GM19397 (cell line): Measurements from ENCODE around the gene DOCK11.
A peak's percentile ranks its signal among the peaks of the same experiment; 100 is the strongest.

Experiments
- ATAC-seq: cut with Tn5 transposase; IDR thresholded peaks from one replicate; pipeline ENCODE4 v1.9.1; 2021; ENCODE audit warnings: mild to moderate bottlenecking, moderate library complexity; ENCODE audit not compliant: unreplicated experiment

The DOCK11 gene

DNA sequence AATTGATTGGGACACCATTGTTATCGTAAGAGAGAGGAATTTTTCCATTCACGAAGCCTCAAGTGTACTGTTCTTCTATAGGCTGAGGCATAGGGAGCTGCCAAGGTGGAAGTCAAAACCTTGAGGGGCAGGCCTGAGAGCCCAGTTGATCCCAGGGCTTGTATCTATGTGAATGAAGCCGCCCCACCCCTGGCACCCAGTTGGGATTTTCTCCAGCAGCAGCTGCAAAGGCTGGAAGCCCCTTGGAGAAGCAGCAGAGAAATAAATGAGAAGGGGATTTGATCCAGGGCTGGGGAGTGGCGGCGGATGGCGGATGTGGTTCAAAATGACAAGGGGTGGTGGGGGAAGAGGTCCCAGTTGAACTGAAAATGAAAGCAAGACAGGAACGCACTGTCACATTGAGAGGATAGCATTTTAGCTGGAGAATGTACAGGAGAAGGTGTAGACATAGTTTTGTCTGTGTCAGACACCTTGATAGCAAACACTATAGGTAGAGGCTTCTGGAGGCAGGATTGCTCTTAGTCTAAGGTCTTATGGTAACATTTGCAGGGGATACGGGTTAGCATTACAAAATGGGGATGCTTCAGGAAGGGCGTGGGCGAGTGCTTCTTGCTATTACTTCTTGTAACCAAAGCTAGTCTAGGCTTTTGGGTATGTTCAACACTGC is 32.6 kb downstream of the DOCK11 start:
- ATAC-seq, result peak; percentile 72

DNA sequence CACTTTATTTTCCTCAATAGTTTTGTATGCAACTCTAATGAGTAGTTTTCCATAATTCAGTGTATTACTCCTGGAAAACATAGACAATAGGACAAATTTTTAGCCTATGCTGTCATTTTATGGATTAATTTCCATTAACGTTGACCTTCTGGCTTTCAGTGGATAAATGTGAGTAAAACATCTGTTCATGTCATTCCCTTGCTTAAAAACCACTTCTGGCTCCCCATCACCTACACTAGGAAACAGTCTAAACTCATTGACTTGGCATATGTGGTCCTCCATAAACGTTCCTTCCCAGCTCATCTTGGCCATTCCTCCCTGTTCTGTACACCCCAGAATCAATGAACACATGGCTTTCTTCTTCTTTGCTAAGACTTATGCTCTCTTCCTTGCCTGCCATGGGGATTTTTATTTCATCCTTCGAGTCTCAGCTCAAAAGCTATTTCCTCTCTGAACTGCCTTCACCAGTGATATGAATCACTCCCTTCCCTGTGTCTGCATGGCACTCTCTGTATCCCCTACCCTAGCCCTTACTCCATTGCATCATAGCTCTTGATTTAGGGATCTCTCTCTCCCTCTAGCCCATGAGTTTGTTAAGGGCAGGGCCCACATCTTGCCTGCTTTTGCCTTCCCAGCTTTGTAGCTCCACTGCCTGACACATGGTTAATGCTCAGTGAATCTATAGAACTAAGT is 34.8 kb downstream of the DOCK11 start:
- no peak for ATAC-seq

DNA sequence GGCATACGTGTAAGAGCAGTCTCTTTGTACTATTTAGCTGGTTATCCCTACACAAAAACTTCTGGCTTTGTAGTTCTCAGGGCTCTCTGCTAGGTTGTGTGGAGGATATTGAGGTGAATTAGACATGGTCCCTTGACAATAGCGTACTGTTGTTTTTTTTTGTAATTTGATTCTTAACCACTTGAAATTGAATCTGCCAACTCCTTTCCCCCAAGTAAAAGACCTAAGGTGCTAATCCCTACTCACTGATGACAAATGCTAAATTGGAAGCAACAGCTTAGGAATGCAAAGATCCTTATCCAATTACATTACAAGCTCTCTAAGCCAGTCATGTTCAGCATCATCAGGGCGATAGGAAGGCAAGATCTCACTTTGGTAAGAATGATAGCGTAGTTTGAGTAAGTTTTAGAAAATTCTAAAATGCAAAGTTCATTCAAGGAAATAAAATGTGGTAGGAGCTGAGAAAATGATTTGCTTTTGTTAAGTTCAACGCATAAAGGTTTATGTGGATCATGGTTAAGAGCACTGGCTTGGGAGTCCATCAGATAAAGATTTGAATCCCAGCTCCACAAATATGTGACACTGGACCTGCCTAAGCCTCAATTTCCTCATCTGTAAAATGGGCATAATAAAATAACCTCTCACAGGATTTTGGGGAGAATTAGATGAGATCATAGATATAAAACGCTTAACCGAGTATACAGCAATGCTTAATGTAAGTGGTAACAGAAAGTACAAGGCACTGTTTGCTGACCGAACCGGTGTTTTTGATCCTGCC is 39.3 kb downstream of the DOCK11 start:
- ATAC-seq, result no peak

DNA sequence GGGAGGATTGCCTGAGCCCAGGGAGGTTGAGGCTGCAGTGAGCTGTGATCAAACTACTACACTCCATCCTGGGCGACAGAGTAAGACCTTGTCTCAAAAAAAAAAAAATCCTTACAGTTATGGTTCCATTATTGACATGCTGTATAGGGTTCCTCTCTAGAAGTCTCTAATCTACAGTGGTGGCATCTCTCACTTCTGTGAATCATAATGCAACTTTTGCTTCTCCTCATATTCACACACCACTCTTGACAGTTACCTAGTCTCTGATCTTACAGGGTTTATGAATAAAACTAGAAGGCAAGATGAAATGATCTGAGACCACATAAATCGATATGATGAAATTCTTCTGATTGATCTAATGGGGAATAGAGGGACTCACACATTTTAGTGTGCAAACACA is 40.6 kb downstream of the DOCK11 start:
- ATAC-seq, result peak; percentile 46

DNA sequence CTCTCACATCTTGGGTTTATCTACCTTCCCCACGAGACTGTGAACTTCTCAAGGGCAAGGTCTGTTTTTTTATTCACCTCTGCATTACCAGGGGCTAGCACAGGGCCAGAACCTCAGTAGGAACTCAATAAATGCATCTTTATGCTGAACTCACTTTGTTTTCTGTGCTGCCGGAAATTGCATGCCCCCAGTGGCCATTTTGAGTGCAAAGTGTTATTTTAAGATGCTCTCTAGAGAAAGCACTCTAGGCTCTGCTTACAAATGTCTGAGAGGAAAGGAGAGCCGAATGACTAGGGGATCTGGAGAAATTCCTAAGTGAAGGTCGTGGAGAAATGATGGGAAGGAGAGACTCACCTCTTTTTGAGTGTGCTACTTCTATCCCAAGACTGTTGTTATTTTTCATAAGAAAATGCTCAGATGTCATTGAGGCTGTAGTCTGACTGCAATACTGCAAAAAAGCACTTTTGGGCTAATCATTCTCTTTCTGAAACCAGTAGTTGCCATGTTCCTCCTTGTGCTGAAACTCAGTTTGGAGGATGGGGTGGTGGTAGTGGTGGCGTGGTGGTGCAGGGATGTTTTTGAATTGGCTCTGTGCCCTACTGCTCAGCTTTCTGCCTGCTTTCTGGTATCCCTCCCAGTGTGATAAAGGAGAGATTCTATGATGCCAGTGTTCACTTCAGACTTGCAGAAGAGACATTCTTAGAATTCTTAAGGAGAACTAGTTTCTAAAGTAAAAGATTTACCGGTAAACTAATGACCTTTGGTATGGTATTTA is 41.3 kb downstream of the DOCK11 start:
- peak; percentile 68 for ATAC-seq

DNA sequence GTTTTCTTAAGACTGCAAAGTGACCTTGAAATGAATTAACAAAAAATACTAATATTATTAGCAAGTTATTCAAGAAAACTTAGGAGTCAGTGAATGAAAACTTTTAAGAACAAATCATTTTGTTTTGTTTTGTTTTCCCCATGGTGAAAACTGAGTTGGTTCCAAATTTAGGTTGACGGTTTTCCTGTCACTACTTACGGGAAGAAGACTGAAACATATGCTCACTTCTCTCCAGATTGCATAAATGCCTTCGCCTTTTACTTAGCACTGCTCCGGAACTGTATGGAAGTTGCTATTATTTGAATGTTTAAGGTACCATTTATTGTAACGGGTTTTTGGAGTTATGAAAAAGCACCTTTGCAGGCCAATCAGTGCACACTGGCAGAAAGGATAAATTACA is 42.8 kb downstream of the DOCK11 start:
- no peak for ATAC-seq

DNA sequence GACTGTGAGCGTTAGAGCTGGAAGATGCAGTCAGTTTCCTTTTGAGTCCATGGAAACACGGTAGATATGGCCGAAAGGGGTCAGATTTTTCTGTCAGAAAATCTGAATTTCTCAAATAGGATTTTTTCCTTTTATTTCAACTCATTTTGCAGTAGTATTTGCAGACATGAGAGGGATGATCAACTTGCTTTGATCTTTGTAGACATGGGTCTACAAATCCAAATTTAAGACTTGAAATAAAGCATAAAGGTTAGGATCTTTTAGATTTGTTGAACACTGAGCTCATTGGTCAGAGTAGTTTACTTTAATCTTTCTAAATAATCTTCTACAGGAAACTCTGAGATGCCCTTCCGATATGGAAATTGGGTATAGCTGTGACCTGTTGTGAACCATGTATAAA is 44.7 kb downstream of the DOCK11 start:
- no peak for ATAC-seq

DNA sequence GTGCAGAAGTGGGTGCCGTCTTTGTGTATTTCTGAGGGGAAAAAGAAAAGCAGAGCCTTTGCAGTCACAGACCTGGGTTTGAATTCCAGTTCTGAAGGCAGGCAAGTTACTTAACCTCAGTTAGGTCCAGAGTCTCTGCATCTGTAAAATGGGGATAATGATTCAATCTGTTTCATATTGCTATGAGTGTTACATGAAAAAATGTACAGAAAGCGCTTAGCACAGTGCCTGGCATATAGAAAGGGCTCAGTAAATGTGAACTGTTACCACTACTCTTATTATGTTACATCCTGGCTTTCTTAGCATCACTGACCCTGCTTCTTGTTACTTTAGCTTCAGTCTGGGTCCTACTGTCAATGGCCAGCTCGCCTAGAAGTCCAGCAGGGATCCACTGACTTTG is 45.9 kb downstream of the DOCK11 start:
- no peak for ATAC-seq

DNA sequence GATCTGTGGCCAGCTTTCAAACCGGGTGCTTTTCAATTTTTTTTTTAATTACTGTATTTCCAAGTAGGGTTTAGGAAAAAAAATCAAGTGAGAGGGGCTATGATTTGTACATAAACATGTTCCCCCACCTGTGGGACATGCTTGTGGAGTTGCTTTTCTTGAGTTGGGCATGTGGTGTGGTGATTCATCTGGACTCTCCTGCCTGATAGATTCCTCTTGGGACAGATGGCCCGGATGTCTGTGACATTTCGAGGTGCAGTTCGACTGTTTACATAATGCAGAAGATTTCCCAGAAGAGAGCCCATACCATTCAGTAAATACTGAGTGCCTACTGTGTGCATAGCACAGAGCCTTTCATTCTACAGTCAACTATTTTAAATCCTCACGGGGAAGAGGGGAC is 49.9 kb downstream of the DOCK11 start:
- ATAC-seq, result no peak

DNA sequence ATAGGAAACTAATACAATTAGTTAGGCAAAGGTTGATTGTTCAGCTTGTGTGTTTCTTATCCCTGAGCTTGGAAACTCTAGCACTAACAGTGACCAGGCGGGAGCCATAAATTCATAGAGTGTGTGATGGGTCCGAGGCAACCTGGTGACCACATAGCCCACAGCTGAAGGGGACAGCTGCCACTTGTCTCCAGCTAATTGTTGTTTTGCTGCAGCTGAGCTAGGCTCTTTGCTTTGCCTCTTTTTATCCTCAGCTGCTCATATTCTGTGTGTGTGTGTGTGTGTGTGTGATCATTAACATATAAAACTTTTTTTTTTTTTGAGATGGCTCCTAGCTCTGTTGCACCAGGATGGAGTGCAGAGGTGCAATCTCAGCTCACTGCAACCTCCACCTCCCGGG is 53.2 kb downstream of the DOCK11 start:
- no peak for ATAC-seq

DNA sequence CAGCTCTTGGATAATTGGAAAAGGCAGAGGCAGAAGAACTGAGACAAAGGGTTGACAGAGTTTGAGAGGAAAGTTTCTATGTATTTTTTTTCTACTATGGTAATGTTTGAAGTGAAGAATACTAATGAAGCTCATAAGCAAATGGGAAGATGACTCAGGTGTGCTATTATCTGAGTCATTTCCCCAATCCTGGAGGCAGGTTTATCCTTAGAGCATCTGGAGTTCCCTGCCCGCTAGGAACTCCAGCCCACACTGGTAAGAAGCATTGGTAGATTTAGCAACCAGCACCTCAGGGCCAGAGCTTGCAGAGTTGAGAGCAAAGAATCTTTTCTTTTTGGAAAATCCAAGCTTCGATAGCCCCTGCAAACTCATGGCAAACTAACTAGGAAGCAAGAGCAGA is 55.2 kb downstream of the DOCK11 start:
- ATAC-seq, result no peak

DNA sequence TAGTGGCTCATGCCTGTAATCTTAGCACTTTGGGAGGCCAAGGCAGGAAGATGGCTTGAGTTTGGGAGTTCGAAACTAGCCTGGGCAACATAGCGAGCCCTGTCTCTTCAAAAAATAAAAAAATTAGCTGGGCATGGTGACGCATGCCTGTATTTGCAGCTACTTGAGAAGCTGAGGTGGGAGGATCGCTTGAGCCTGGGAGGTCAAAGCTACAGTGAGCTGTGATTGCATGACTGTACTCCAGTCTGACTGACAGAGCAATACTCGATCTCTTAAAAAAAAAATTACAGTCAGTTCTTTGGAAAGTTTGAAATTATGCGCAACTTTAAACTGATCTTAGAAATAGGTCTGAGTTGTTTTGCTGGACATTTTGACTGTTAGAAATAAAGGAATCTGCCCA is 55.8 kb downstream of the DOCK11 start:
- ATAC-seq, result no peak

DNA sequence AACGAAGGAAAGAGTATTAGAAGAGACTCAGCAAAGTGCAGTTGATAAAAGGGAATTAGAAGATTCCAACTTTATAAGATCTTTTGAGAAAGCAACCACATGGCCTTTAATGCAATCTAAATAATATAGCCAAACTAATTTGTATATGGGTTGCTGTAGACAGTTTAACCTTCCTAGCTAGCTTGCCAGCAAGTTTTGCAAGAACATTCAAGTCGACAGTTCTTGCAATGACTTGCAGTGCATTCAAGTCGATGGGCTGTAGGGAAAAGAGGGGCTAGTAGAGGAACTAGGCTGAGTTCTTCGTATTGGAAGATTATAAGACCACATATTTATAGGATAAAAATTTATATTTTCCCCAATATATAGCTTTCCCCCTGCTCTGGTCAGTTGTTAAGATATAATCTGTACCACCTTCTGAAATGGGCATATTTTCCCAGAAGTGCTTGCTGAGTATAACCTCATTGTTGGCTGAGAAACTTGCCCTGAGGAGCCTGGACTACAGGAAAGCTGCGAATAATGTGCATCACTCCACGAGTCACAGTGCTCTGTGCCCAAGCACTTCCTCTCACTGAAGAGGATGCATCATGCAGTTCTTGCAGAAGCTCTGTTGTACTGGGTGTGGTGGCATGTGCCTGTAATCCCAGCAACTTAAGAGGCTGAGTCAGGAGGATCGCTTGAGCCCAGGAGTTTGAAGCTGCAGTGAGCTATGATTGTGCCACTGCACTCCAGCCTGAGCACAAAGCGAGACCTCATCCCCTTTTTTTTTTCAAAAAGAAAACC is 56.7 kb downstream of the DOCK11 start:
- ATAC-seq, result no peak

DNA sequence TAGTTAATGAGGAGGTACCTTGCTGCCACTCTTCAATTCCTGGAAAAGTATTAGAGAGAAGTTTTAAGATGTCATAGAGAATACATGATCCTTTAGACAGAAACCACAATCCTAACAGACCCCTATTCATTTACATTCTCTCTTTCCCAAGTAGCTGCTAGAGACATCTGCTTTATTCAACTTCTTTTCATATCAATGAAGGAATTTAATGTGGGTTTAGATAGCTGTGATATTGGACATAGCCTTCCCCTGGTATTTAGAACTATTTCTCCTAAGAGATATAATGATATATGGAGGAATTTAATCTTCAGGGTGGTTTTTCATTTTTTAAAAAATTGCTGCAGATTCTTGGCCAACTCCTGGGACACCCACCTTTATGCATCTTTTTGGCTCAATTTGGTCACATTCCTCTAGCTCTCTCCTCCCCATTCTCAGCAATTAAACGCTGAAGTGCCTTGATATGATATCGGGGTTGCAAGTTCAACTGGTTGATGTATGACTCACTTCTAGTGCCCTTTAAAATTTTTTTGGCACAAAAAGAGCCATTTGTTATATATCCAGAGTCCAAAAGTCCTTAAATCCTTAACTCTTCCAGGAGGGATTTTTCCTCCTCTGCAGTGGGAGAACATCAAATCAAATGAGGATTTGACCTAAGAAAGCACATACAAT is 57.6 kb downstream of the DOCK11 start:
- ATAC-seq, result no peak

DNA sequence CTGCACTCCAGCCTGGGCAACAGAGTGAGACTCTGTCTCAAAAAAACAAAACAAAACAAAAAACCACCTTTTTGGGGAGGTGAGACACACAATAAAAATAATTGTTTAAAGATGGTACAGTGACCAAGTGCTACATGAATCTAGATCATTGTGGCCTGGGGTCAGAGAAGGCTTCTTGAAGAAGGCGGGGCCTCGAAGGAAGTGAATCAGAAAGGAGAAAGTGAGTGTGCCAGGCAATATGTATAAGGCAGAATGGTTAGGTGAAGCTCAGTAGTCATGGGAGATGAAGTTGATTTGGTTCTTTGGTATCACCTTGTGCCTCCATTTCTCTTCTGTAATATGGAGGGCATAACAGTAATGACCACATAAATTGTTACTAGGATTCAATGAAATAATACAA is 58.9 kb downstream of the DOCK11 start:
- ATAC-seq, result no peak

DNA sequence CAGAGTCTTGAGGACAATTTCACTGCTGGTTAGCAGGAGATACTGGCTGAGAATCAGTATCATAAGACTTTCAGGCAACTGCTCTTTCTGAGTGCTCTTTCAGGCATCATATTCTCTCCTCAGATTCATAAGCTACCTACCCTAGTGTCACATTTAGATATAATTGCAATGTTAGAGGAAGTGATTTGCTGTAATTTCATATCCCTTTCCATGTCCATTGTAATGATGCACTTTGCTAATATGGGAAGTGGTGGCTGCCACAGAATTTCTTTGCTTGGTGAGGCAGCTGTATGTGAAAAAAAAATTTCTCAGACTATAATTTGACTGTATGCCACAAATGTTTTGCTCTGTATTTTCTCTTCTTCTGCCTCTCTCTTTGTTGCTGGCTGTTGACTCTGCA is 63.3 kb downstream of the DOCK11 start:
- no peak for ATAC-seq

DNA sequence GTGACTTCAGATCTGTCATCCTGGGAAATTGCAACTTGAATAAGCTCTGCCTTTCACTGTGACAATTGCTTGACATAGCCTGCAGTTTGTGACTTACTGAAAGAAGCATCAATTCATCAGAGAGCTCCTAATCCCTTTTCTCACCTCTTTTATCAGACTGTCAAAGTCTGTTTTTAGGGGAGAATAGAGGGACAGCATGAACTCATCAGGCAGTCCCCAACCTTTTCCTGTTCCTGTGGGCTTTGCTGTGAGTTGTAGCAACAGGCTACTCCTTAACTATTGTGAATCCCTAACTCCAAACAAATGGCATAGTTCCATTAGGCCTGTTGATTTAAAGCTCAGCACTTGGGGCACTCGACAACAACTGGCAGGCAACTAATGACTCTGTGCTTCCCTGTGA is 64.9 kb downstream of the DOCK11 start:
- ATAC-seq, result no peak

DNA sequence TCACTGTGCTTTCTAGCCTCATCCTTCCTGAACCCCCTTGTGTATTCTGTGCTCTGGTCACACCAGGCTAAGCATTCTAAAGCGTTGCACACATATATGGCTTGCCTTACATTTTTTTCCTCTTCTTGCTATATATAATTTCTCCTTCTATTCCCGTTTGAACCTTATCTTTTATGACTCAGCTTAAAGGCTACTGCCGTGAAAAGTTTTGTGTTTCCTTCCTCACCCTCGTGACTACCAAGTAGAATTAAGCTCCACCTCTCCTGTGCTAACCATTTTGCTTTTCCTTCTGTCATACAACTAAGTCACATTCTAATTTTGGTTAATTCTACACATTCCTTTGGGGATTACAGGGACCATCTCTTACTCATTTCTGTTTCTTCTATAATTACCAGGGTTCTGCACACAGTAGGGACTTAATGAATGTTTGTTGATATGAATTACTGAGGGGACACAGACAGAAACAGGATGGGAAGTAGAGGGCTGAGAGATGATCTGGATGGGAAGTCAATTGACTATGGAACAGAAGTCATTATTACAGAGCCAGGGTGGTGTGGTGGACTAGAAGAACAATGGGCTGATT is 67.1 kb downstream of the DOCK11 start:
- no peak for ATAC-seq

DNA sequence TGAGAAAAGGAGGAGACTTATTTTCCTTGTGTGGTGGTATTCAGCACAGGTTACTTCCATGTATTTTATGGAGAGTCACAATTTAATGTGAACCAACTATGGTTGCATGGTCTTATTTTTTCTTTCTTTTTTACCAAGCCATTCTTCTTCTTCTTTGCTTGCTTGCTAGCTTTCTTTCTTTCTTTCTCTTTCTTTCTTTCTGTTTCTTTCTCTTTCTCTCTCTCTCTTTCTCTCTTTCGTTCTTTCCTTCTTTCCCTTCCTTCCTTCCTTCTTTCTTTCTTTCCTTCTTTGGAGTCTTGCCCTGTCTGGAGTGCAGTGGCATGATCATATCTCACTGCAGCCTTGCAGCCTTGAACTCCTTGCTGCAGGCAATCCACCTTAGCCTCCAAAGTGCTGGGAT is 68.9 kb downstream of the DOCK11 start:
- no peak for ATAC-seq

DNA sequence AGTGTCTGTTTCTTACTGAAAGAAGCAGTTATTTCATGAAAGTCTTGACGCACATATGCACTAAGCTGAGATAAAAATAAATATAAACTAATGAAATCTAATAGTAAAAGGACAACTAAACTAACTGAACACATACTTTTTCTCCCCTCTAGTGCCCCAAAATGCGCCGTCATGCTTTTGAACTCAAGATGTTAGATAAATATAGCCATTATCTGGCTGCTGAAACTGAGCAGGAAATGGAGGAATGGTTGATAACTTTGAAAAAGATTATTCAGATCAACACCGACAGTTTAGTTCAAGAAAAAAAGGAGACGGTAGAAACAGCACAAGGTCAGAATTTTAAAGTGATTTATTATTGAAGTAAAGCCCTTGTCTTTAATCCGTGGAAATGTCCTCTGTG is 70.2 kb downstream of the DOCK11 start:
- no peak for ATAC-seq
